Neuronal stem cell (in vitro differentiated cells): Measurements from ENCODE around the gene CHST7.

Experiments used
- DNase-seq: peaks from one replicate; pipeline ENCODE4 v3.0.0-alpha.2; 2013; ENCODE audit warnings: low spot score
- H2AFZ ChIP-seq: one replicate; pipeline ENCODE4 v1.6.1; 2013; ENCODE audit warnings: mild to moderate bottlenecking, low read length, inconsistent platforms
- H2AK5ac ChIP-seq: 2 replicates; pipeline ENCODE4 v1.6.1; 2013; ENCODE audit warnings: low read depth, mild to moderate bottlenecking, inconsistent platforms, low read length, moderate library complexity, mixed read lengths
- H2BK120ac ChIP-seq: 2 replicates; pipeline ENCODE4 v1.6.1; 2013; ENCODE audit warnings: low read depth, mild to moderate bottlenecking, inconsistent platforms, low read length, moderate library complexity, mixed read lengths
- H2BK12ac ChIP-seq: one replicate; pipeline ENCODE4 v1.6.1; 2013; ENCODE audit warnings: low read length, inconsistent platforms
- H2BK15ac ChIP-seq: 2 replicates; pipeline ENCODE4 v1.6.1; 2013; ENCODE audit warnings: mild to moderate bottlenecking, low read length, inconsistent platforms, mixed read lengths
- H2BK5ac ChIP-seq: one replicate; pipeline ENCODE4 v1.6.1; 2013; ENCODE audit warnings: inconsistent platforms, mild to moderate bottlenecking, low read length, moderate library complexity
- H3K14ac ChIP-seq: one replicate; pipeline ENCODE4 v1.6.1; 2013; ENCODE audit warnings: low read length, inconsistent platforms
- H3K18ac ChIP-seq: 2 replicates; pipeline ENCODE4 v1.6.1; 2013; ENCODE audit warnings: low read length, inconsistent platforms
- H3K23ac ChIP-seq: 2 replicates; pipeline ENCODE4 v1.6.1; 2013; ENCODE audit warnings: low read depth, mild to moderate bottlenecking, mixed read lengths, low read length, inconsistent platforms; ENCODE audit not compliant: poor library complexity
- H3K27ac ChIP-seq: replicated peaks from 3 replicates; pipeline ENCODE4 v1.5.1; 2013; ENCODE audit warnings: low read length, inconsistent platforms
- H3K27me3 ChIP-seq, 3 experiments: 2 replicates each; pipeline ENCODE4 v1.6.1; 2013; ENCODE audit warnings: low read length in 3 of 3, mild to moderate bottlenecking in 2 of 3, inconsistent platforms in 1 of 3, low read depth in 1 of 3, mixed read lengths in 1 of 3, moderate library complexity in 1 of 3; ENCODE audit not compliant: control insufficient read depth in 3 of 3, insufficient read depth in 3 of 3
- H3K36me3 ChIP-seq, 2 donors: replicated peaks in 1 of 2; 2 replicates each; pipeline ENCODE4 v1.6.1; 2013; ENCODE audit warnings: low read length in 2 of 2; ENCODE audit not compliant: control insufficient read depth in 2 of 2, insufficient read depth in 2 of 2
- H3K4ac ChIP-seq: 2 replicates; pipeline ENCODE4 v1.6.1; 2013; ENCODE audit warnings: inconsistent platforms, mild to moderate bottlenecking, low read length, moderate library complexity
- H3K4me1 ChIP-seq, 2 donors: 1 replicate in 1 of 2; 2 replicates in 1 of 2; pipeline ENCODE4 v1.6.1; 2013; ENCODE audit warnings: low read length in 2 of 2, low read depth in 1 of 2; ENCODE audit not compliant: control insufficient read depth in 2 of 2, insufficient read depth in 1 of 2
- H3K4me2 ChIP-seq: one replicate; pipeline ENCODE4 v1.6.1; 2013; ENCODE audit warnings: mild to moderate bottlenecking, low read length, inconsistent platforms; ENCODE audit not compliant: insufficient read depth, poor library complexity, severe bottlenecking
- H3K4me3 ChIP-seq, 2 donors: 2 replicates each; pipeline ENCODE4 v1.5.1; 2013; ENCODE audit warnings: low read length in 2 of 2, mild to moderate bottlenecking in 2 of 2, inconsistent platforms in 1 of 2, moderate library complexity in 1 of 2
- H3K79me1 ChIP-seq: one replicate; pipeline ENCODE4 v1.6.1; 2013; ENCODE audit warnings: low read depth, mild to moderate bottlenecking, inconsistent platforms, low read length, moderate library complexity
- H3K9ac ChIP-seq: one replicate; pipeline ENCODE4 v1.6.1; 2013; ENCODE audit warnings: mild to moderate bottlenecking, low read depth, low read length, inconsistent platforms; ENCODE audit not compliant: poor library complexity
- H3K9me3 ChIP-seq, 2 donors: replicated peaks in 1 of 2; 2 replicates each; pipeline versions ENCODE3 to v1.6.1; 2013; ENCODE audit warnings: low read length in 2 of 2, mild to moderate bottlenecking in 2 of 2, inconsistent platforms in 1 of 2, low read depth in 1 of 2, mixed read lengths in 1 of 2, moderate library complexity in 1 of 2; ENCODE audit not compliant: control insufficient read depth in 2 of 2, insufficient read depth in 1 of 2
- H4K8ac ChIP-seq: one replicate; pipeline ENCODE4 v1.6.1; 2013; ENCODE audit warnings: low read depth, mild to moderate bottlenecking, inconsistent platforms, low read length, moderate library complexity
- H4K91ac ChIP-seq: one replicate; pipeline ENCODE4 v1.6.1; 2013; ENCODE audit warnings: low read length, low read depth, mild to moderate bottlenecking, inconsistent platforms; ENCODE audit not compliant: poor library complexity
- WGBS, 2 donors: extraction: QIAGEN DNeasy Blood & Tissue Kit; methylation state at CpG; one replicate each; pipeline ENCODE4 v1.1.7; 2013; ENCODE audit warnings: missing lambda C conversion rate in 2 of 2, mixed read lengths in 1 of 2; ENCODE audit not compliant: insufficient read length in 2 of 2, insufficient replicate concordance in 1 of 2; ENCODE audit errors: extremely low coverage in 2 of 2; 5-methylcytosine and 5-hydroxymethylcytosine counted together

CHST7 gene

DNA sequence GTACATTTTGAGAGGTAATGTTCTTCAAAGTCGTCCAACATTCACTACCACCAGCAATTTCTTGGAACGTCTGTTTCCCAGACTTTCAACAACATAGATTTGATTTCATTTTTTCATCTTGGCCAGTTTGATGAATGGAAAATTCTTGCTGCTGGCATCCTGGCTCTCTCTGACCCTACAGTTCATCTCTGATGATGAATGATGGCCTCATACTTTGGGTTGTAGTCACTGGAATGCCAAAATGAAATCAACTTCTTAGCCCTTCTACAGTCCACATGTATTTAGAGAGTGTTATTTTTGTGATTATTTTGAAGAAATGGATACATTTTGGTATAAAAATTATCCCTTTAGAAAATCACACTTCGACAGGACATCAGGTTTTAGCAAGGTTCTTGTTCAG lies 8.8 kb downstream of the CHST7 start:
- Histone ChIP-seq H2AFZ (no peak overlapping the region), H3K36me3 (no peaks in the 10 kb centered on the region), H3K27me3 (no peaks in the 10 kb centered on the region), H2BK120ac (no peak overlapping the region), H3K27ac (no peak overlapping the region), H2BK12ac (no peak overlapping the region), H4K8ac (no peak overlapping the region), H3K14ac (no peak overlapping the region), H3K9me3 (no peaks in the 10 kb centered on the region), H3K4me1 (peaks cover 0 to 12% of the 10 kb centered on the region in 2 donors), H3K4me2 (no peak overlapping the region), H3K18ac (no peak overlapping the region), H4K91ac (no peak overlapping the region), H3K23ac (no peak overlapping the region), H3K9ac (no peak overlapping the region), H3K79me1 (no peaks in the 10 kb centered on the region), H3K4ac (no peak overlapping the region), H2BK5ac (no peak overlapping the region), H2AK5ac (no peak overlapping the region), H3K4me3 (no peak overlapping the region), H2BK15ac (no peak overlapping the region)
- no CpG with 5 or more reads among the region's 3 CpGs for WGBS, 2 donors
- DNase-seq: no peak

DNA sequence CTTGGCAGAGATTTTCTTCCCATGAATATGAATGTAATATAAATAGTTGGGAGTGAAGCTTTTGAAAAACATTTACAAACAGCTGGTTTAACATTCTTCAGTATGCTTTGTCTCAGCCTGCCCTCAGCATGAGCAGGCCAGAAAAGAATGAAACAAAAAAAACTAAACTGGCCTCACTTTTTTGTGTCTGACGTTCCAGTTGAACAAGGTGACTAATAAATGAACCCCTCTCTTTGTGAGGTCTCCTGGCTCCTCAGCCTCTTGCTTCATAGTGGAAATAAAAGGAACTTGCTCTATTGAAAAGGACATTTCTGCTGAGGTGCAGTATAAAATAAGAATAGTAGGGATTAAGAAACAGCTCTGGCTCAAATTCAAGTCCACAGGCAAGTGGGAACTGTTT lies 9.4 kb downstream of the CHST7 start:
- Histone ChIP-seq H3K18ac (no peak overlapping the region), H3K4me1 (peaks cover 3 to 13% of the 10 kb centered on the region in 2 donors), H3K36me3 (no peaks in the 10 kb centered on the region), H2BK120ac (no peak overlapping the region), H3K27ac (no peak overlapping the region), H2BK12ac (no peak overlapping the region), H3K9ac (no peak overlapping the region), H3K4me2 (no peak overlapping the region), H2BK5ac (no peak overlapping the region), H3K4me3 (no peak overlapping the region), H3K79me1 (no peaks in the 10 kb centered on the region), H2AK5ac (no peak overlapping the region), H2BK15ac (no peak overlapping the region), H3K4ac (no peak overlapping the region), H2AFZ (no peak overlapping the region), H3K23ac (no peak overlapping the region), H3K9me3 (no peaks in the 10 kb centered on the region), H4K8ac (no peak overlapping the region), H3K27me3 (no peaks in the 10 kb centered on the region), H3K14ac (no peak overlapping the region), H4K91ac (no peak overlapping the region)
- DNase-seq: no peak
- WGBS, 2 donors: no CpG with 5 or more reads among the region's 1 CpG

DNA sequence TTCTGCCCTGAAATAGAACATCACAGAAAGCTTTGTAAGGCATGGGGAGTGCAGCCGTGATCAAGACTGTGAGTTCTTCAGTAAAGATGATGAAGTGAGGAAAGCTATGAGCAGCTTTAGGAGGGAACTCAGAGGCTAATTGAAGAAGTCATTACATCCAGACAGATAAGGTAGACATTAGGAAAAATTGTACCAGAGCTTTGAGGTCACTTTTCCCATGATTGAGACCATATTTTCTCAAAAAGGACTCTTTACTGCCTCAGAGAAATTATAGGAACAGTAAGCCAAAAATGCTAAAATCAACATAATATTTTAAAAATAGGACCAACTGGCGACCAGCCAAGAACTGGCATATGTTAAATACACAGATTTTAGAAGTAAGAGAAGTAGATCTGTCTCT lies 11.2 kb downstream of the CHST7 start:
- no peak overlapping the region for H2BK15ac ChIP-seq
- no peak overlapping the region for H2AFZ ChIP-seq
- H3K4me3 ChIP-seq: no peak overlapping the region
- H2BK12ac ChIP-seq: no peak overlapping the region
- no peaks in the 10 kb centered on the region for H3K27me3 ChIP-seq
- no peaks in the 10 kb centered on the region for H3K79me1 ChIP-seq
- no peak overlapping the region for H3K4me2 ChIP-seq
- no CpG with 5 or more reads among the region's 2 CpGs for WGBS, 2 donors
- H4K91ac ChIP-seq: no peak overlapping the region
- peaks cover 3 to 15% of the 10 kb centered on the region in 2 donors for H3K4me1 ChIP-seq
- no peak overlapping the region for H3K18ac ChIP-seq
- no peak overlapping the region for H3K23ac ChIP-seq
- no peak overlapping the region for H2BK120ac ChIP-seq
- H3K9ac ChIP-seq: no peak overlapping the region
- no peak overlapping the region for H3K4ac ChIP-seq
- no peaks in the 10 kb centered on the region for H3K9me3 ChIP-seq
- H2BK5ac ChIP-seq: no peak overlapping the region
- no peak overlapping the region for H3K27ac ChIP-seq
- no peaks in the 10 kb centered on the region for H3K36me3 ChIP-seq
- no peak overlapping the region for H3K14ac ChIP-seq
- DNase-seq: no peak
- H2AK5ac ChIP-seq: no peak overlapping the region
- H4K8ac ChIP-seq: no peak overlapping the region

DNA sequence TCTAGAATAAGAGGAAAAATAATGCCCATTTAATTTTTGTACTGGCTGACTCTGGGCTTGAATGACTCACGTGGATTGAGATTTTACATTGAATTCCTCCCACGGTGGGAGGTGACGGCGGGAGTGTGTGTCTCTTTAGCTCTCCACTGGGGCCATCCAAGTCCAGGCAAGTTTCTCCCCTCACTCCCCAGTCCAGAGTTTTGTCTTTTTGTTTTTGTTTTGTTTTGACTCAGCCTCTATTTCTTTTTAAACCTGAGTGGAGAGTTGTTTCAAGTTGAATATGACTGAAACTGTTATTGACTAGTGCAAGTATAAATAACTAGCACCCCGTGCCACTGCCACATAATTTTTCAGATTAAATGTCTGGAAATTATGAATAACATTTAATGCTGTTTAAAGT lies 13.6 kb downstream of the CHST7 start:
- Histone ChIP-seq H2AFZ (no peak overlapping the region), H2BK5ac (no peak overlapping the region), H3K4me3 (no peak overlapping the region), H3K4ac (no peak overlapping the region), H3K4me1 (peaks cover 3 to 15% of the 10 kb centered on the region in 2 donors), H2BK15ac (no peak overlapping the region), H3K14ac (no peak overlapping the region), H4K8ac (no peak overlapping the region), H4K91ac (no peak overlapping the region), H3K79me1 (no peaks in the 10 kb centered on the region), H2BK120ac (no peak overlapping the region), H2BK12ac (no peak overlapping the region), H3K18ac (no peak overlapping the region), H3K36me3 (no peaks in the 10 kb centered on the region), H3K4me2 (no peak overlapping the region), H3K27ac (no peak overlapping the region), H3K9me3 (no peaks in the 10 kb centered on the region), H2AK5ac (no peak overlapping the region), H3K9ac (no peak overlapping the region), H3K23ac (no peak overlapping the region), H3K27me3 (no peaks in the 10 kb centered on the region)
- no peak for DNase-seq
- WGBS, 2 donors: no CpG with 5 or more reads among the region's 5 CpGs
